PC-9 (cell line): ENCODE results near the gene GTF2F2.

Experiments used
- EZH2 ChIP-seq: fragments of 200-600 bp; sonication (generic); IDR thresholded peaks from 2 replicates; pipeline ENCODE4 v1.8.0; 2017; ENCODE audit warnings: antibody characterized with exemption, low read depth
- TF ChIP-seq, protein P1 (sequence below): fragments of 200-600 bp; sonication (generic); conservative IDR thresholded peaks from 2 replicates; pipeline ENCODE4 v1.6.1; 2017; ENCODE audit warnings: mixed run types, antibody characterized with exemption, mild to moderate bottlenecking, moderate library complexity

DNA sequence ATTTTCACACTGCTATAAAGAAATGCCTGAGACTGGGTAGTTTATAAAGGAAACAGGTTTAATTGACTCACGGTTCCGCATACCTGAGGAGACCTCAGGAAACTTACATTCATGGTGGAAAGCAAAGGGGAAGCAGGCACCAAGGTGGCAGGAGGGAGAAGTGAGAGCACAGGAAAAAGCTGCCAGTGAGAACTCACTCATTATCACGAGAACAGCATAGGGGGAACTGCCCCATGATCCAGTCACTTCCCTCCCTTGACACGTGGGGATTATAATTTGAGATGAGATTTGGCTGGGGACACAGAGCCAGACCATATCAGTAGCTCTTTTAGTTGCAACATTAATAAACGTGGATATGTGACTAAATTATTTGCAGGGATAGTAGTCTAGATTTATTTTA, 84.8 kb downstream of the GTF2F2 start:
- TF ChIP-seq, protein P1, sequence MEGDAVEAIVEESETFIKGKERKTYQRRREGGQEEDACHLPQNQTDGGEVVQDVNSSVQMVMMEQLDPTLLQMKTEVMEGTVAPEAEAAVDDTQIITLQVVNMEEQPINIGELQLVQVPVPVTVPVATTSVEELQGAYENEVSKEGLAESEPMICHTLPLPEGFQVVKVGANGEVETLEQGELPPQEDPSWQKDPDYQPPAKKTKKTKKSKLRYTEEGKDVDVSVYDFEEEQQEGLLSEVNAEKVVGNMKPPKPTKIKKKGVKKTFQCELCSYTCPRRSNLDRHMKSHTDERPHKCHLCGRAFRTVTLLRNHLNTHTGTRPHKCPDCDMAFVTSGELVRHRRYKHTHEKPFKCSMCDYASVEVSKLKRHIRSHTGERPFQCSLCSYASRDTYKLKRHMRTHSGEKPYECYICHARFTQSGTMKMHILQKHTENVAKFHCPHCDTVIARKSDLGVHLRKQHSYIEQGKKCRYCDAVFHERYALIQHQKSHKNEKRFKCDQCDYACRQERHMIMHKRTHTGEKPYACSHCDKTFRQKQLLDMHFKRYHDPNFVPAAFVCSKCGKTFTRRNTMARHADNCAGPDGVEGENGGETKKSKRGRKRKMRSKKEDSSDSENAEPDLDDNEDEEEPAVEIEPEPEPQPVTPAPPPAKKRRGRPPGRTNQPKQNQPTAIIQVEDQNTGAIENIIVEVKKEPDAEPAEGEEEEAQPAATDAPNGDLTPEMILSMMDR = no peak
- no peak for TF ChIP-seq EZH2
